ENCODE results near the gene SPRN.
"Not testable (repeated sequence)": the region's sequence is repeated elsewhere in the genome, so short reads cannot be mapped to it uniquely, and the experiment has no call there.

Gene SPRN

GRCh38 chr10:133456041-133456951 lies 31.9 kb upstream of the SPRN start:
- DNase-seq, result no peak

GRCh38 chr10:133455611-133456031 lies 31.2 kb upstream of the SPRN start:
- no peak for DNase-seq

GRCh38 chr10:133455196-133455595 lies 30.8 kb upstream of the SPRN start:
- DNase-seq, result no peak

GRCh38 chr10:133454204-133454893 lies 29.9 kb upstream of the SPRN start:
- DNase-seq, result no peak

GRCh38 chr10:133453516-133454203 lies 29.2 kb upstream of the SPRN start, which contains the start of gene SCART1:
TSS of gene SCART1 (plus strand) at chr10:133453945. CDS start at chr10:133453998, 53 bp downstream.
- DNase-seq, result peak; percentile 16 to 42

- DNase-seq, result no peak
These were observed 28.0 kb upstream of the SPRN start for GRCh38 chr10:133452453-133452852.

GRCh38 chr10:133451346-133451745 lies 26.9 kb upstream of the SPRN start:
- DNase-seq, result no peak

- DNase-seq, result no peak
These were observed 23.7 kb upstream of the SPRN start for GRCh38 chr10:133448120-133448519.

GRCh38 chr10:133446979-133447378 lies 22.6 kb upstream of the SPRN start:
- DNase-seq, result no peak

- no peak for DNase-seq
These were observed 21.6 kb upstream of the SPRN start for GRCh38 chr10:133445751-133446708.

GRCh38 chr10:133445268-133445732 lies 20.9 kb upstream of the SPRN start:
- DNase-seq, result no peak

- DNase-seq, result no peak
These were observed 20.2 kb upstream of the SPRN start for GRCh38 chr10:133444342-133445267.

GRCh38 chr10:133442967-133443924 lies 18.8 kb upstream of the SPRN start:
- no peak for DNase-seq

GRCh38 chr10:133442191-133442966 lies 18.0 kb upstream of the SPRN start:
- peak in 1 of 2 donors; percentile 31 for DNase-seq

GRCh38 chr10:133441780-133442179 lies 17.4 kb upstream of the SPRN start:
- no peak for DNase-seq

- DNase-seq, result not testable (repeated sequence)
These were observed 16.9 kb upstream of the SPRN start for GRCh38 chr10:133441356-133441755.

- DNase-seq, result no peak
These were observed 16.3 kb upstream of the SPRN start for GRCh38 chr10:133440633-133441285.

Measured in CD4-positive, alpha-beta T cell treated with Interleukin-1 beta for 1 hour (primary cell).